ENCODE results near the gene RPRD1B.

Gene RPRD1B

GRCh38 chr20:38123021-38123587, 89.6 kb downstream of the RPRD1B start:
- DNase-seq (ENCODE audit: low spot score), result no peak

GRCh38 chr20:38125157-38126056, 91.9 kb downstream of the RPRD1B start:
- no peak for DNase-seq (ENCODE audit: low spot score)

DNA sequence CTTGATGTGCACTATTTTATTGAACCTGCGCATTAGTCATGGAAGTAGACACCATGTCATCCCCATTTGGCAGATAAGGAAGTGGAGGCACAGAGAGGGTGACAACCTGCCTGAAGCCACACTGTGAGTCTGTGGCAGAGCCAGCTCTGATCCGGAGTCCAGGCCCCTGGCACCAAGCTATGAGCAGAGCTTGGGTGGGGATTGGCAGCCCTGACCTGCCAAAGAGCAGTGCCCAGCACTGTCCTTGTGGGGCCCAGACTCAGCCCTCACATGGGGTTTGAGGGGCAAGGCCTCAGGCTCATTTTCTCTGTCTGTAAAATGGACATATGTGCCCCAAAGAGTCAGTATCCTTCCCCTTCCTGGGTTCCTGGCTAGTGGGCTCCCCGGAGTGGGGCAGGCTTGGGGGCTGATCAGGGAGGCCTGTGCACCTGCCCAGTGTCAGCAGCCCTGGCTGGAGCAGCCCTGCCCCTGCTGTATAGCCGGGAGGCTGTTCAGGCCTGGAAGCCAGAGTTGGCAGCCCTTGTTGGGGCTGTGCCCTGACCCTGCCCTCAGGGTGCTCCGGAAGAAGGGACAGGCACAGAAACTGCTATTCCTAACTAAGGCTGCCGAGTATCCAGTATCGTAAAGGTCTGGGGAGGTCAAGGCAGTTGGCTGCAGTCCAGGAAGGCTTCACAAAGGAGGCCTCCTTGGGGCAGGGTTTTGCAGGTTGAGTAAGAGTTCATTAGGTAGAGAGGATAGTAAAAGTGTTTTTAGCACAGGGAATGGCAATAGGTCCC, 92.8 kb downstream of the RPRD1B start:
- no peak for DNase-seq (ENCODE audit: low spot score)

DNA sequence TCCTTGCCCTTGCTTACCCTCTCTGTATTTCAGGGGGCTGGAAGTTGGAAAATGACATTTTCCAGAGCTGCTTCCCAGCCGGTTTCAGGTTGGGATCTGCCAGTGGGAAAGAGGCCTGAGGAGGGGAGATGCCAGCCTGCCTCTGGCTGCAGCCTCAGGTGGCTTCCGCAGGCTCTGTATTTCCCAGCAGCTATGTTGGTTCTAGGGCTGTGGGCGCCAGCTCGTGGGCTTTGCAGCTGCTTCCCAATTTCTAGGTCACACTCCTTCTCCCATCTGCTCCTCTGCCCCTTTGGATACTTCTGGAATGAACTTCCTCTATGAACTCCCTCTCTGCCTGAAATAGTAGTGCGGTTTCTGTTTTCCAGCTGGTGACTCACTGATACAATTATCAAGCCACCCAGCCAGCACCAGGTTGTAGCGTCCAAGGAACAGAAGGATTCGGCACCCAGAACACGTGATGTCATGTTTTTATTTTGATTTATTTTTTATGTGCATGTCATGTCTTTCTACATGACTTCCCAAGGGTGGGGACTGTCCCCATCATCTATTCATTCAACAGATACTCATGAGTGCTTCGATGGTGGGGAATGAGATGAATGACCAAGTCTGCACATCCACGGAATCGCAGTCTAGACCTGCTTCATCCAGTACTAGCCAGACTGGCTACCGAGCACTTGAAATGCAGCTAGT, 93.5 kb downstream of the RPRD1B start:
- DNase-seq (ENCODE audit: low spot score), result no peak

GRCh38 chr20:38127920-38128528, 94.5 kb downstream of the RPRD1B start:
- no peak for DNase-seq (ENCODE audit: low spot score)

GRCh38 chr20:38128691-38129090, 95.1 kb downstream of the RPRD1B start:
- DNase-seq (ENCODE audit: low spot score), result no peak

GRCh38 chr20:38129248-38129865, 95.8 kb downstream of the RPRD1B start:
- no peak for DNase-seq (ENCODE audit: low spot score)

DNA sequence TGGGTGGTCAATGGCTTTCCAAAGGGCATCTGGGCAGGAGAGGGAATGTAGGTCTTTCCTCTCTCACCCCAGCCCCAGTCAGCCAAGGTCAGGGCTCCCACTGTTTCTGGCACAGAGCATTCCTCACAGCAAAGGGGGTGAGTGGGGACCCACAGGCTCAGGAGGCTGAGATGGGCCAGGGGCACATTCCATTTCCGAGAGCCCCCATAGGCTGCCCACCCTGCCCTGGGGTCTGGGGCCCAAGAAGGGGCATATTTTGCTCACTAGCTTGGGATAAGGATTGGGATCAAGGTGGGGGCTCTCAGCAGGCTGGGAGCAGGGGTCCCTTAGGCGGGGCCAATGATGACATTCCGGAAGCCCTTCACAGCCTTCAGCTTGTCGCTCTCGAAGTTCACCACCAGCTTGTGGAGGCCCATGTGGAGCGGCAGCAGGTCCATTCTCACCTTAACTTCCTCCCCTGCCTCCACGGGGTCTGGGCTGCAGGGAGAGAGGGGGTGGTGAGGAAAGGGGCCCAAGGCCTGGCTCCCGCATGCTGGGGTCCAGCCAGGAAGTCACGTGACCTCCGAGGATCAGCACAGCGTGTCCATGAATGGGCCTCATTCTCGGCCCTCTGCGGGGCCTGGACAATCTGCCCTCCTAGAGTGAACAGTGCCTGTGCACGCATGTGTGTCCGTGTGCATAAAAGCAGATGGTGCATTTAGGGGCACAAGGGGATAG, 96.5 kb downstream of the RPRD1B start:
- no peak for DNase-seq (ENCODE audit: low spot score)

DNA sequence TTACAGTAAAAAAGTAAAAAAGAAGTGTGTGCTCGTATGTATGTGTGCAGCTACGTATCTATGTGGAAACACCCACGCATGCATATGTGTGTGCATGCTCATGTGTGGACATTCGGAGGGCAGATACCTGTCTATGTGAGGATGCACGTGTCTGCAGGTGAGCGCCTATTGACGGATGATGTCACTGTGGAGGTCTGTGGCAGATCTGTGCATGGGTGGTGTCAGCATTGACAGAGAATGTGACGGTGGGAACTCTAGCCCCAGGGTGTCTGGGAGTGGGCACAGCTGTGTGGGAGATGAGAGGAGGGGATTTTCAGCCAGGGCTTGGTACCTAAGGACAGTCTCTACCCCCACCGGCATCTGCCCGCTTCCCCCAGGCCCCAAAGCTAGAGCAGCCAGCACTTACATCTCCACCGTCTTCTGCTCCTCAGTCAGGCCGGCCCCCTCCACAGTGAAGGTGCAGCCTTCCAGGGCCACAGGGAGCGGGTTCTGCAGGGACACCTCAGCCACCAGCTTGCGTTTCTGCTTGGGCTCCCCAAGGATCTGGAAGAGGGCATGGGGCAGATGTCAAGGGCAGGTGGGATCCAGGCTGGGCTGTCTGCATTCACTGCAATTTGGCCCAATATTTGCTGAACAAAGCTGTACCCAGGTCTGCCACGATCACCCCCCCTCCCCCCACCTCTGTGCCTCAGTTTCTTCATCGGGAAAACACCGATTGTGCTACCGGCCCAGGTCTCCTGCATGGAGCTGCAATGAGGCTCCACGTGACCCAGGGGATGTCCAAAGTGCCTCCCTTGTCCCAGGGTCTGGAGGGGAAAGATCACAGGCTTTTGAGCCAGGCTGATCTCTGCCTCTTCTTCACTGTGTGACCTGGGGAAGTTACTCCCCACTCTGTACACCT, 97.4 kb downstream of the RPRD1B start:
- no peak for DNase-seq (ENCODE audit: low spot score)

DNA sequence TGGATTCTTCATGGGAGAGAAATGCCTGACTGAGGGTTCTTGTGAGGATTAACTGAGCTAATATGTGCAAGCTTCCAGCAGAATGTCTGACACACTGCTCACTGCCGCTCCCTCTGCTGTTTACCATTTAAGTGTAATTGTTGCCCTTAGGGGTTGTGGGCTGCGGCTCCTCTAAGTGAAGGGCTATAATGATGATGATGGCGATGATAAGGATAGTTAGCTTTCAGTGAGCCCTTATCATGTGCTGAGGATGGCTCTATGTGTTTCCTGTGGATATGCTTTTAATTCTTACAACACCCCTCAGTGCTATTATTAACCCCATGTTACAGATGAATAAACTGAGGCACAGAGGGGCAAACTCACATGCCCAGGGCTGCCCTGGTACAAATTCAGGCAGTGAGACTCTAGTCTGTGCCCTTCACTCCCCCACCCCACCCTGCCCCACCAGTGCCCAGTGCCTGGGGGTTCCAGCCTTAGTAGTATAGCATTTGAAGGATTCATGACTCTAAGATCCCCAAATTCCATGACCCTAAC, 98.1 kb downstream of the RPRD1B start:
- DNase-seq (ENCODE audit: low spot score), result no peak

- DNase-seq (ENCODE audit: low spot score), result no peak
These were observed 98.8 kb downstream of the RPRD1B start for GRCh38 chr20:38132156-38132909.

DNA sequence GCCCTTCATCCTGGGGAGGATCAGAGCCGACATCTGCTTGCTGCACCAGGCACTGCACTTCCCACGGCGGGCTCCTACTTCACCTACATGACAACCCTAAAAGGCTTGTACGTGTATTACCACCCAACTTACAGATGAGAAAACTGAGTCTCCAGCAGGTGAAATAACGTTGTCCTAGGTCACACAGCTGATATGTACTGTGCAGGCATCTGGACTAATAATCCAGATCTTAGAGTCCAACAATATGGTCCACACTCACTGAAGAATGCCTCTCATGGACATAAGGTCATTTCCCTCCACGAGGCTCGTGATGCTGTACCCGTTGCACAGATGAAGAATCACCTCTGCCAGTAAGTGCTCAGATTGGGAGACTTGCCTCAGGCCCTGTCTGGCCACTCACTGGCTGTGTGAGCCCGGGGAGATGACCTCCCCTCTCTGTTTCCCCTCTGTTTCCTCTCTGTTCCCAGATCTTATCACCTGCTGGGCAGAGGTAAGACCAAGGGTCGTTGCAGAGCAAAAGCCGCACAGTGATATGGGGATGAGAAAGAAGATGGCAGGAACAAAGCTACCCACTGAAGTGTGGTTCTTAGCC, 99.5 kb downstream of the RPRD1B start:
- DNase-seq (ENCODE audit: low spot score), result no peak

- no peak for DNase-seq (ENCODE audit: low spot score)
These were observed 100.3 kb downstream of the RPRD1B start for GRCh38 chr20:38133680-38134426.

DNA sequence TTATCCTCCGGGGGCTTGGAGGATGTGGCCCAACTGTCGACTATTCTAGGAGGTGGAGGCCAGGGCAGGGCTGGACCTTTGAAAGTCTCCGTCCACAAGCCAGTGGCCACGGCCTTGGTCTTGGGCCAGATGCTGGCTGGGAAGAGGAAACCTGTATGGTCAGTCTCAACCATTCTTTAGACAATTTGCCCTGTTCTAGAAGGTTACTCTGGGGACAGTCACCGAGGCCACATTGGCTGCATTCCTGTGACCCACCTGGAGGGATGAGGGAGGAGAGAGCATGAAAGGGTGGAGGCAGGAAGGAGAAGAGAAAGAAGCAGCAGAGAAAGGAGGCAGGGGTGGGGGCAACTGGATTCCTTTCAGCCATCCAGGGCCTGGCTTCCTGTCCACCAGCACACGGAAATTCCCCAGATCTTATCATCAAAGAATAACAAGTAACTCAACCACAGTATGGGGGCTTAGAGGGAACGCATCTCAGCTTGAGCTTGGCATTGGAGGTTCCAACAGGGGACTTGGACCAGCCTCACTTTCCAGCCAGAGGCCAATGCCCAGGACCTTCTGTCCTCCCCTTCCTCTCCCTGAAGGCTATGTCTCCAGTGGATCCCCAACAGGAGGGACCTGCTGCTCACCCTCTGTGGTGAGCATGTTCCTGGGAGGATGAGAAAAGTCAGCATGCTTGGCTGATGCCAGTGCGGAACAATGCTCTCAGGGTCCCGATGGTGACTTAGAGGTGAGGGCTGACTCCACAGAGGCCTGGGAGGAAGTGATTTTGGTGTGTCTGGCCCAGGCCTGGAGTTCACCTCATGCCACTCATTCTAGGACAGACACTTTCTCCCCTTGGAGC, 101.1 kb downstream of the RPRD1B start:
- no peak for DNase-seq (ENCODE audit: low spot score)

DNA sequence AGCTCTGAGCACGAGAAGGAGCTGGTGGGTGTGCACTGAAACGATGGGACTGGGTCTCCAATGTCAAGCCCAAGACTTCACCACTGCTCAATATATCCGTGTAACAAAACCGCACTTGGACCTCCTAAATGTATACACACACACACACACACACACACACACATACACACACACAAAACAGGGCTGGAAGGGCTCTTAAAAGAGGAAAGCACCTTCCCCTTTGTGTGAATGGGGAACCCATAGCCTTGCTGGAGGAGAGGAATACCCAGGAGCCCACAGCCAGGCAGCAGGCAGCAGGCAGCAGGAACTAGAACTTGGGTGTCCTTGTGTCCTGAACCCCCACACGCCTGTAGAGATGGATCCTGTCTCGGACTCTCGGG, 101.7 kb downstream of the RPRD1B start:
- no peak for DNase-seq (ENCODE audit: low spot score)

GRCh38 chr20:38135651-38136420, 102.3 kb downstream of the RPRD1B start:
- no peak for DNase-seq (ENCODE audit: low spot score)
